Astrocyte of the spinal cord (primary cell): ENCODE data around the gene GAPDH.
A peak's percentile ranks its signal among the peaks of the same experiment; 100 is the strongest.

Experiments
- DNase-seq: peaks from one replicate; pipeline ENCODE4 v3.0.0; 2011; ENCODE audit warnings: low read depth, low spot score
- H3K4me3 ChIP-seq: 2 replicates; pipeline ENCODE4 v1.5.1; 2011; ENCODE audit warnings: low read depth, mild to moderate bottlenecking, low read length, moderate library complexity
- in situ Hi-C: cut with HindIII; loops from 2 replicates; pipeline ENCODE4 v1.10.0; 2017; ENCODE audit warnings: low sequenced_read_pairs
- TF ChIP-seq, protein P1 (sequence below): IDR thresholded peaks from 2 replicates; pipeline ENCODE4 v1.5.1; 2012; ENCODE audit warnings: low read depth, mild to moderate bottlenecking, low read length, inconsistent platforms

The GAPDH gene

DNA sequence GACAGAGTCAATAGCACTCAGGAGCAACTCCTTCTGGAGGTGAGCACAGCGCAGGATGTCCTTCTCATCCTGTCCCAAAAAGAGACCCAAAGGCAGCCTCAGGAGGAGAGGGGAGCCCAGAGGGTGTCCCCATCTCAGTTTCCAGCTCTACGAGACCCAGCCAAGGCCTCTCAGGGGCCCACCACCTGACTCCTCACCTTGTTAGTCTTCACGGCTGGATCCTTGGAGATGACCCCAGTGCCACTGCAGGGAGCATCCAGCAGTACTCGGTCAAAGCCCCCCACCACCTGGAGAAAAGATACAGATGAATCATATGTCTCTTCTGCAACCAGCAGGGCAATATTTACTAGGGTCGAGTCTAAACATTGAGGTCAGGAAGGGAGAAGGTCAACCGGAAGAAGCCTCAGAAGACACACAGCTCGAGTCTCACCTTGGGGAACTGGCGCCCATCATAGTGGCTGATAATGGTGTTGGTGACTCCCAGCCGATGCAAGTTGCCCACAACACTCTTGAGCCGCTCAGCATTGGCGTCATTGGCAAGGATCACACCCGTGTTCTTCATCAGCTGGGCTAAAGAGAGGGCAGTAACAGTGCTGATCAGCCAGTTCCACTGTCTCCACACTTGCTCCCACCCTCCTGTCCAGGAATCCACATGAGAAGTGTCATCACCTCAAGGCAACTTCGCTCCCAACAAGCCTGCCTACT lies 26.3 kb downstream of the GAPDH start:
- H3K4me3 ChIP-seq, result no peak overlapping the region
- in situ Hi-C loops, result no loop called here
- no peak for DNase-seq
- TF ChIP-seq, protein P1, sequence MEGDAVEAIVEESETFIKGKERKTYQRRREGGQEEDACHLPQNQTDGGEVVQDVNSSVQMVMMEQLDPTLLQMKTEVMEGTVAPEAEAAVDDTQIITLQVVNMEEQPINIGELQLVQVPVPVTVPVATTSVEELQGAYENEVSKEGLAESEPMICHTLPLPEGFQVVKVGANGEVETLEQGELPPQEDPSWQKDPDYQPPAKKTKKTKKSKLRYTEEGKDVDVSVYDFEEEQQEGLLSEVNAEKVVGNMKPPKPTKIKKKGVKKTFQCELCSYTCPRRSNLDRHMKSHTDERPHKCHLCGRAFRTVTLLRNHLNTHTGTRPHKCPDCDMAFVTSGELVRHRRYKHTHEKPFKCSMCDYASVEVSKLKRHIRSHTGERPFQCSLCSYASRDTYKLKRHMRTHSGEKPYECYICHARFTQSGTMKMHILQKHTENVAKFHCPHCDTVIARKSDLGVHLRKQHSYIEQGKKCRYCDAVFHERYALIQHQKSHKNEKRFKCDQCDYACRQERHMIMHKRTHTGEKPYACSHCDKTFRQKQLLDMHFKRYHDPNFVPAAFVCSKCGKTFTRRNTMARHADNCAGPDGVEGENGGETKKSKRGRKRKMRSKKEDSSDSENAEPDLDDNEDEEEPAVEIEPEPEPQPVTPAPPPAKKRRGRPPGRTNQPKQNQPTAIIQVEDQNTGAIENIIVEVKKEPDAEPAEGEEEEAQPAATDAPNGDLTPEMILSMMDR, result no peak

DNA sequence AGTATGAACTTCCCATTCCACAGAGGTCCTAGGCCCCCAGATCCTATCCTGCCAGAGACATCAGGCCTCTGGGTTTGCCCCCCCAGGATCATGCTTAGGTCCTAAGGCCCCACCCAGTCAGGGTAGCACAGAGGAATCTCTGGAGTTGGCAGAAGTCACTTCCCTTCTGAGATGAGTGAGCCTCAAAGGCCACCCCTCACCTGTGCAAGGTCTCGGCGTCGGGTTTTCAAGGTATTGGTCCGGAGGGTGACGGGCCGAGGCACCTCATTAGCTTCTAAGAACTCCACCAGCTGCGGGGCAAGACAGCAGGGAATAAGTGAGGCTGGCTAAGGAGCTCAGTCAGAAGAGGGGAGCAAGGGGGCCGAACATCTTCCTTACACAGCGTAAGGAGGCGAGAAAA lies 28.6 kb downstream of the GAPDH start:
- in situ Hi-C loops, result no loop called here
- no peak overlapping the region for H3K4me3 ChIP-seq
- DNase-seq, result no peak
- TF ChIP-seq, protein P1, result no peak

DNA sequence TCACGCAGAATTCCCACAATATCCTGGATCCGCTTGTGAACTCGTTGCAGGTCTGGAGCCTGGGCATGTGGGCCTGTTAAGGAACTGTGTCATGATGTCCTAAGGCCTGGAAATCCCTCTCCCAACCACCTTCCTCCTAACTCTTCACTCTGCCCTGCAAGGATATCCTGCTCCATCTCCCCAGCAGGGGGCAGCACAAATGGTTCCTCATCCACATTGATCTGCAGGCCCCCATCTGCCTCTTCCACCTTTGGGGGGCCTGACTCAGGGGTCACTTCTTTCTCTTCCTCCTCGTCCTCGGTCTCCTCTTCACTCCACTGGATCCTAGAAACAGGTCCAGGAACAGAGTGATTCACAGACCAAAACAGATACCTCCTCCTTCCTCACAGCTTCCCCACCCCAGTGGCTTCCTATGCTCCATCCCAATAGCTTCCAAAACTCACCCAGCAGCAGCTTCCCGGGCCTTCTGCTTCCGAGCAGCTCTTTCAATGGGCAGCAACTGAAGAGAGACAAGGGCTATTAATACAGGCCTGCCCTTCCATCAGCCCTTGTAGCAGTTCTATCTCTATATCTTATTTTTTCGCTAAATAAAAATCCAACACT lies 29.2 kb downstream of the GAPDH start:
- TF ChIP-seq, protein P1, result peak; percentile 81
- in situ Hi-C loops, result no loop called here
- H3K4me3 ChIP-seq, result no peak overlapping the region
- DNase-seq, result peak; percentile 37

DNA sequence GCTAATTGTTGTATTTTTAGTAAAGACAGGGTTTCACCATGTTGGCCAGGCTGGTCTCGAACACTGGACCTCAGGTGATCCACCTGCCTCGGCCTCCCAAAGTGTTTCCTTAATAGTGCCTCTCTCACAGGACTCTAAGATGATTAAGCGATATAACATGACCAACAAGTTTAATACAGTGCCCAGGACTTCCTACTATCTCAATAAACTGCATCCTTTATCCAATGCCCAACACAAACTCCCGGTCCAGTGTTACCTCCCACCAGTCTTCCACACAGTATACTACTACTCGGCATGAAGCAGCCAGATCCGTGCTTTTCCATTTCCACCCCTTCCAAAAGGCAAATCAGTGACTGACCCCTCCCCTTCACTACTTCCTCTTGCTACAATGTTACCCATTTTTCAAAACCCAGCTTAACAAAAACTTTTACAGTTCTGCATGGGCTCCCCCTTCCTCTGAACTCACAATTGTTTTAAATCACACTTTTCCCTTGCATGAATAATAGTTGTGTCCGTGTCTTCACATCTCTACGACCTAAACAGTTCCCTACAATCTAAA lies 32.9 kb downstream of the GAPDH start:
- in situ Hi-C loops, result no loop called here
- peak overlapping the region; percentile 93 for H3K4me3 ChIP-seq
- no peak for DNase-seq
- TF ChIP-seq, protein P1, result no peak

DNA sequence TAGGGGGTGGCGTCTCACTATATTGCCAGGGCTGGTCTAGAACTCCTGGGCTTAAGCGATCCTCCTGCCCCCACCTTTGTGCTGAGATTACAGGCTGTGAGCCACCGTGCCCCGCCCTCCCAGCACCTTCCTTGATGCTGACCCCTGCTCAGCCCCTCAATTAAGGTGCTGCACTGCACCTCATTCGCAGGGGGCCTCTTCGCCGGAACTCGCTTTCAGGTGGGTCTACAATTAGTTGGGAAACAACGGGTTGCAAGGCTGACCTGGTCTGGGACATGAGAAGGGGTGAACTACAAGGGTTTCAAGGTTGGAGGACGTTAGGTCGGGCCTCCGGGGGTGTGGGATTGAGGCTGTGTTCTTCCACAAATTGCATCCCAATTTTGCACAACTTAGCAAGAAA lies 35.0 kb downstream of the GAPDH start:
- TF ChIP-seq, protein P1, result no peak
- in situ Hi-C loops, result no loop called here
- no peak overlapping the region for H3K4me3 ChIP-seq
- no peak for DNase-seq

DNA sequence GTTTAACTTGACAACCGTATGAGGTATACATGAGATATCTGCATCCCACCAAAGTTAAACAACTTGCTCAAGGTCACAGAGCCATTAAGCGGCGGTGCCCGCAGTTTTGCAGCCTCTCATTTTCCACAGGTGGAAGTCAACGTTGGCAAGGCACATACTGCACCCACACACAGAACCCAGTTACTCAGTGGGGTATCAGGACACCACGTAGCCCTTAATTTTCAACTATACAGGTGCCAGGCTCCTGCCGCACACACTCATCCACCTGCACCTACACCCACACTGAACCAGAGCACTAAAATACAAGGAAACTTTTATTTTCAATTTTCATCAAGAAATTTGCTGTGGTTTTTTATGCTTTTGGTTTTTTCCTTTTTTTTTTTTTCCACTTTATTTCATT lies 35.5 kb downstream of the GAPDH start:
- DNase-seq, result no peak
- in situ Hi-C loops, result no loop called here

More for the DNA sequence above, 35.5 kb downstream of the GAPDH start:
- TF ChIP-seq, protein P1, result no peak
- no peak overlapping the region for H3K4me3 ChIP-seq
